Colonic mucosa (tissue), 4 donors: Measurements from ENCODE around the gene PCGF2. TPM values are rescaled to one million over a fixed set of nuclear protein-coding genes. Genes with fewer than 3 reads are reported as not detected.

ENCODE experiments used
- DNase-seq: peaks from one replicate; pipeline ENCODE4 v3.0.0-alpha.2; 2020
- H3K27ac ChIP-seq: fragments of 200-600 bp; one replicate; pipeline ENCODE4 v1.8.0; 2021
- H3K27me3 ChIP-seq: fragments of 200-600 bp; one replicate; pipeline ENCODE4 v1.8.0; 2021
- H3K36me3 ChIP-seq: fragments of 200-600 bp; one replicate; pipeline ENCODE4 v1.8.0; 2021
- H3K4me1 ChIP-seq: fragments of 200-600 bp; one replicate; pipeline ENCODE4 v1.8.0; 2021; ENCODE audit warnings: mild to moderate bottlenecking
- H3K4me3 ChIP-seq: fragments of 200-600 bp; one replicate; pipeline ENCODE4 v1.8.0; 2021
- H3K9ac ChIP-seq, 2 donors: one replicate each; pipeline ENCODE4 v1.7.0; 2013; ENCODE audit warnings: control low read depth in 2 of 2, low read depth in 2 of 2, low read length in 2 of 2
- H3K9me3 ChIP-seq: fragments of 200-600 bp; one replicate; pipeline ENCODE4 v1.8.0; 2021
- CTCF ChIP-seq: fragments of 200-600 bp; IDR thresholded peaks from one replicate; pipeline ENCODE4 v1.8.0; 2022; ENCODE audit warnings: antibody characterized with exemption, mild to moderate bottlenecking
- intact Hi-C: fragments of 100-400 bp; cut with DNase I; formaldehyde crosslinking; loops from one replicate; pipeline ENCODE4 v1.14.1; 2022
- total RNA-seq, 2 donors: library from RNA; stranded (reverse); fragmentation: NEBNext Ultra II Directional in 1 of 2; extraction: Animal tissue kit (Norgen Biotek cat#: 25700) in 1 of 2; gene quantifications; one replicate each; pipeline ENCODE4 v1.2.1, GENCODE V29; 2021
- donor health status: healthy.
- donor health status: DM: no; HTN: no; CAD: no.
- donor health status: DM: no; HTN: no; CAD: no.

Gene PCGF2
- total RNA-seq, 2 donors from 2014 or later, result 27.2 to 45.5 TPM

GRCh38 chr17:38707678-38708351 lies 40.3 kb downstream of the PCGF2 start:
- no peak for TF ChIP-seq CTCF
- Histone ChIP-seq H3K36me3 (no peaks in the 10 kb centered on the region), H3K27me3 (no peaks in the 10 kb centered on the region), H3K4me1 (no peaks in the 10 kb centered on the region), H3K9me3 (no peaks in the 10 kb centered on the region), H3K27ac (no peak overlapping the region), H3K4me3 (no peak overlapping the region), H3K9ac (peak overlapping the region in 1 of 2 donors; percentile 46)
- no peak for DNase-seq
- intact Hi-C loops, result no loop called here

- H3K27me3 ChIP-seq, result no peaks in the 10 kb centered on the region
- peak overlapping the region; percentile 73 to 93 for H3K9ac ChIP-seq
- DNase-seq, result peak; percentile 57
- no peak for TF ChIP-seq CTCF
- H3K4me1 ChIP-seq, result no peaks in the 10 kb centered on the region
- H3K27ac ChIP-seq, result peak overlapping the region; percentile 78
- no peaks in the 10 kb centered on the region for H3K9me3 ChIP-seq
- no peaks in the 10 kb centered on the region for H3K36me3 ChIP-seq
- H3K4me3 ChIP-seq, result peak overlapping the region; percentile 50
- intact Hi-C loops, result no loop called here
Measured at GRCh38 chr17:38706505-38707216, 41.5 kb downstream of the PCGF2 start.

- Histone ChIP-seq H3K9me3 (no peaks in the 10 kb centered on the region), H3K9ac (peak overlapping the region; percentile 73 to 93), H3K36me3 (no peaks in the 10 kb centered on the region), H3K27ac (peak overlapping the region; percentile 78), H3K4me3 (peak overlapping the region; percentile 50), H3K27me3 (no peaks in the 10 kb centered on the region), H3K4me1 (peaks cover 6% of the 10 kb centered on the region)
- peak; percentile 75 for DNase-seq
- TF ChIP-seq CTCF, result no peak
- intact Hi-C loops, result no loop called here
Measured at GRCh38 chr17:38705803-38706504, 42.2 kb downstream of the PCGF2 start.

GRCh38 chr17:38705523-38705802 lies 42.7 kb downstream of the PCGF2 start:
- H3K9me3 ChIP-seq, result no peaks in the 10 kb centered on the region
- H3K9ac ChIP-seq, result peak overlapping the region; percentile 73 to 93
- peaks cover 6% of the 10 kb centered on the region for H3K4me1 ChIP-seq
- H3K4me3 ChIP-seq, result peak overlapping the region; percentile 50
- no peaks in the 10 kb centered on the region for H3K27me3 ChIP-seq
- H3K27ac ChIP-seq, result peak overlapping the region; percentile 78
- DNase-seq, result no peak
- intact Hi-C loops, result no loop called here
- H3K36me3 ChIP-seq, result no peaks in the 10 kb centered on the region
- TF ChIP-seq CTCF, result no peak

GRCh38 chr17:38704606-38705522 lies 43.3 kb downstream of the PCGF2 start, which contains the start of gene MLLT6:
Gene MLLT6, plus strand, starts transcription at chr17:38705273. Its CDS starts 360 bp downstream, at chr17:38705633.
- Histone ChIP-seq H3K4me3 (peak within 1 kb of the TSS; percentile 69), H3K27me3 (no peaks in the 10 kb centered on the region), H3K9me3 (no peaks in the 10 kb centered on the region), H3K36me3 (no peaks in the 10 kb centered on the region), H3K27ac (peak within 1 kb of the TSS; percentile 95), H3K4me1 (peaks cover 6% of the 10 kb centered on the region), H3K9ac (peak within 1 kb of the TSS; percentile 92 to 99)
- peak; percentile 76 for DNase-seq
- no peak for TF ChIP-seq CTCF
- intact Hi-C loops, result no loop called here
